Caco-2 (cell line): Measurements from ENCODE around the gene AHDC1. TPM values are rescaled to one million over a fixed set of nuclear protein-coding genes. Genes with fewer than 3 reads are reported as not detected.

Source experiments
- BruUV-seq: library from RNA; stranded (reverse); fragments of 400-500 nt; replicated peaks from 2 replicates; lab custom pipeline; 2021; lab: Mats Ljungman, UMichigan
- CTCF ChIA-PET: fragments of 300-600 bp; sonication (Branson Sonifier 250); formaldehyde crosslinking; loops from one replicate; lab custom pipeline; 2022; ENCODE audit warnings: antibody characterized with exemption; lab: Charles Lee
- POLR2A ChIA-PET: fragments of 300-600 bp; sonication (Branson Sonifier 250); formaldehyde crosslinking; loops from one replicate; lab custom pipeline; 2022; ENCODE audit warnings: antibody characterized with exemption; lab: Charles Lee
- DNase-seq, 2 experiments: peaks; one replicate each; pipeline versions ENCODE4 v3.0.0 to v3.0.0-alpha.2; 2020 to 2022
- H3K27me3 ChIP-seq: replicated peaks from 2 replicates; pipeline ENCODE4 v1.6.0; 2011; ENCODE audit warnings: low read length; ENCODE audit not compliant: control insufficient read depth, insufficient read depth
- H3K36me3 ChIP-seq: 2 replicates; pipeline ENCODE4 v1.5.1; 2011; ENCODE audit warnings: low read length; ENCODE audit not compliant: control insufficient read depth, insufficient read depth
- H3K4me1 ChIP-seq: fragments of 250-450 bp; sonication (Bioruptor Pico); 2 replicates; pipeline ENCODE4 v1.5.1; 2020; ENCODE audit warnings: mild to moderate bottlenecking
- H3K4me3 ChIP-seq: 2 replicates; pipeline ENCODE4 v1.5.1; 2011; ENCODE audit warnings: low read depth, mild to moderate bottlenecking, control low read depth, low read length
- H3K9me3 ChIP-seq: fragments of 250-450 bp; sonication (Bioruptor Pico); 2 replicates; pipeline ENCODE4 v1.5.1; 2020; ENCODE audit warnings: mild to moderate bottlenecking, moderate library complexity
- H3K27ac Mint-ChIP-seq: one replicate; pipeline ENCODE4 v1.8.0; 2022; ENCODE audit warnings: mixed read lengths; ENCODE audit not compliant: unreplicated experiment
- H3K27me3 Mint-ChIP-seq: one replicate; pipeline ENCODE4 v1.8.0; 2022; ENCODE audit warnings: mixed read lengths; ENCODE audit not compliant: insufficient read depth, unreplicated experiment
- H3K36me3 Mint-ChIP-seq: one replicate; pipeline ENCODE4 v1.8.0; 2022; ENCODE audit warnings: mild to moderate bottlenecking, mixed read lengths; ENCODE audit not compliant: insufficient read depth, unreplicated experiment
- H3K4me1 Mint-ChIP-seq: one replicate; pipeline ENCODE4 v1.8.0; 2022; ENCODE audit warnings: low read depth, mixed read lengths; ENCODE audit not compliant: unreplicated experiment
- H3K4me3 Mint-ChIP-seq: one replicate; pipeline ENCODE4 v1.8.0; 2022; ENCODE audit warnings: mild to moderate bottlenecking, moderate library complexity, mixed read lengths; ENCODE audit not compliant: unreplicated experiment
- H3K9me3 Mint-ChIP-seq: one replicate; pipeline ENCODE4 v1.8.0; 2022; ENCODE audit warnings: mixed read lengths; ENCODE audit not compliant: unreplicated experiment
- CTCF ChIP-seq, 2 experiments: fragments of 200-600 bp in 1 of 2; IDR thresholded peaks; 1 replicate in 1 of 2; 2 replicates in 1 of 2; pipeline versions ENCODE4 v1.5.1 to v1.8.0; 2011 to 2022; ENCODE audit warnings: antibody characterized with exemption in 1 of 2, control low read depth in 1 of 2, inconsistent platforms in 1 of 2, low read depth in 1 of 2, low read length in 1 of 2, mild to moderate bottlenecking in 1 of 2, moderate library complexity in 1 of 2; ENCODE audit not compliant: insufficient read depth in 1 of 2, severe bottlenecking in 1 of 2, unreplicated experiment in 1 of 2
- intact Hi-C: fragments of 100-400 bp; cut with micrococcal nuclease; formaldehyde crosslinking; loops from one replicate; pipeline ENCODE4 v1.10.0; 2022; ENCODE audit not compliant: unreplicated experiment
- total RNA-seq: library from RNA; stranded (reverse); gene quantifications from 2 replicates; pipeline ENCODE4 v1.2.3, GENCODE V29; 2022

Gene AHDC1
- total RNA-seq, 1 experiment from 2014 or later: 17.0 TPM

DNA sequence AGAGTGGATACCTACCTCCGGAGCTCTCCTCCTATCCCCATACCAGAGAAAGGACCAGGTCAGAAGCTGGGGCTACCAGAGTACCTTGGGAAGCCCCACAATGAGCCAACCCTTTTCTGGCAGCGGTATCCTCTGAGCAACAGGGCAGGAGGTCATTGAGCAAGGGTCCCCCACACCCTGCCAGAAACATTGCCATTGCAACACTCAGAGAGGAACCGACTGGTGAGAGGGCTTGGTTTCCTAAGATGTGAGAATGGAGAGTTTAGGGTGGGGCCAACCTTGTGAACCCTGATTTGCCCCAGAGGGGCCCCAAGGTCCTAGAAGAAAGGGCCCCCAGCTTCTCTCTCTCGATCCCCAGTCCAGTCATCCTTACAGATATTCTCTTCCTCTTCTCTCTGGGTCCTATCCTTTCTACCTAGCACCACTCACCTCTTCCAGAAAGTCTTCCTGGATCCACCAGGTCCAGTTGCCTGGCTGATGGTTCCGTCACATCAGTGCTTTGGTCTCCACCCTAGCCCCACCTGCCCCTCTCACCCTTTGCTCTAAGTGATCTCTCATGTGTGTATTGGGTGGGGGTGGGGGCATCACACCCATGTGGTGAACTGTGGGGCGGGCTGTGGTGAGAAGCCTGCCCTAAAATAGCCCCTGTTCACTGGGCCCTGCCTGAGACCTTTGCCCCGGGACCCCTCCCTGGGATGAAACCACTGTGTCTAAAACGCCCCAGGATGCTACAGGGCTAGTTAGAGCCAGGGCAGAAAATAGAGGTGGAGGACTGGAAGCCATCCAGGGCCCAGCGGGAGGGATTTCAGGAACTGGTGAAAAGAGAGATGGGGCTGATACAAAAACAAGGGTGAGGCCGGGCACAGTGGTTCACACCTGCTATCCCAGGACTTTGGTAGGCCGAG is 22.3 kb upstream of the AHDC1 start:
- no peaks in the 10 kb centered on the region for H3K27me3 ChIP-seq
- H3K9me3 ChIP-seq: no peaks in the 10 kb centered on the region
- H3K36me3 ChIP-seq: no peaks in the 10 kb centered on the region
- Mint-ChIP-seq H3K4me1 (no peaks in the 10 kb centered on the region), H3K27me3 (peaks cover 2% of the 10 kb centered on the region), H3K27ac (no peak overlapping the region), H3K4me3 (no peak overlapping the region), H3K9me3 (no peaks in the 10 kb centered on the region), H3K36me3 (no peaks in the 10 kb centered on the region)
- H3K4me1 ChIP-seq: no peaks in the 10 kb centered on the region
- DNase-seq: no peak
- POLR2A ChIA-PET: no interaction called here
- TF ChIP-seq CTCF (IDR thresholded peaks at IDR 0.05; ENCODE audit: insufficient read depth in 1 of 2, low read depth in 1 of 2, low read length in 1 of 2, severe bottlenecking in 1 of 2, unreplicated experiment in 1 of 2): no peak
- no TSS peak for BruUV-seq
- CTCF ChIA-PET: no interaction called here
- H3K4me3 ChIP-seq: no peak overlapping the region
- intact Hi-C loops: no loop called here

DNA sequence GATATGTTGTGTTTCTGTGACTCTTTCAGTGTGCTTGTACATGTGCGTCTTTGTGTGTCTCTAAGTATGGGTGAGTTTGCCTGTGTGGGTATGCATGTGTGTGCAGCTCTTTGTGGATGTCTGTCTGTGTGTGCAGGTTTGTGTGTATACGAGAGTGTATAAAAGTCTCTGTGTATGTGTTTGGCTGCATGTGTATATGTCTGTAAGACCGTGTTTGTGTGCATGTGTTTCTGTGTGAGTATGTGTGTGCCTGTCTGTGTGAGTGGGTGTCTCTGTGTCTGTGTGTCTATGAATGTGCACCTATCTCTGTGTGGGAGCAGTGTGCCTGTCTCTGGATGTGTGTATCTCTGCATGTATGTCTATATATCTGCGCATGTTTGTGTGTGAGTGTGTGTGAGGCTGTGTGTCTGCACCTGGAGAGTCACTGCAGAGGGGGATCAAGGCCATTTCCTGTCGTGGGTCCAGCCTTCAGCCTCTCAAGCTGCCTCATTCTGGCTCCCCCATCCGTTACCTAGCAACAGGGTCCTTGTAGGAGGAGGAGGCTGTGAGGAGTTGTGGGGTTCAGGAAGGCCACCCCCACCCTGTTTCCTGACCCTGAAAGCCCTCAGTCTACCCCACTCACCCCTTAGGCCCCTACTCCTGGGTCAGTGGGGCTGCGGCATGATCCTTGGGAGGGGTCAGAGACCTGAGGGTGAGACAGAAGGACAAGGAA is 20.7 kb upstream of the AHDC1 start:
- ChIA-PET POLR2A (no interaction called here), CTCF (interaction anchor here (0.7 kb wide), 1 partner anchor 18 kb away, joined by 3 read pairs; no protein-coding TSS in a partner anchor)
- intact Hi-C loops: no loop called here
- Mint-ChIP-seq H3K4me1 (no peaks in the 10 kb centered on the region), H3K4me3 (no peak overlapping the region), H3K9me3 (no peaks in the 10 kb centered on the region), H3K36me3 (no peaks in the 10 kb centered on the region), H3K27ac (no peak overlapping the region), H3K27me3 (peaks cover 2% of the 10 kb centered on the region)
- no TSS peak for BruUV-seq
- no peak for DNase-seq
- no peaks in the 10 kb centered on the region for H3K36me3 ChIP-seq
- H3K4me1 ChIP-seq: no peaks in the 10 kb centered on the region
- no peak overlapping the region for H3K4me3 ChIP-seq
- H3K9me3 ChIP-seq: no peaks in the 10 kb centered on the region
- TF ChIP-seq CTCF (IDR thresholded peaks at IDR 0.05; ENCODE audit: insufficient read depth in 1 of 2, low read depth in 1 of 2, low read length in 1 of 2, severe bottlenecking in 1 of 2, unreplicated experiment in 1 of 2): no peak
- no peaks in the 10 kb centered on the region for H3K27me3 ChIP-seq

GRCh38 chr1:27623327-27624212 is 19.6 kb upstream of the AHDC1 start:
- no peak for TF ChIP-seq CTCF (IDR thresholded peaks at IDR 0.05; ENCODE audit: insufficient read depth in 1 of 2, low read depth in 1 of 2, low read length in 1 of 2, severe bottlenecking in 1 of 2, unreplicated experiment in 1 of 2)
- Histone ChIP-seq H3K27me3 (no peaks in the 10 kb centered on the region), H3K36me3 (no peaks in the 10 kb centered on the region), H3K4me3 (no peak overlapping the region), H3K9me3 (no peaks in the 10 kb centered on the region), H3K4me1 (no peaks in the 10 kb centered on the region)
- ChIA-PET POLR2A (no interaction called here), CTCF (no interaction called here)
- Mint-ChIP-seq H3K4me1 (no peaks in the 10 kb centered on the region), H3K27me3 (peaks cover 2% of the 10 kb centered on the region), H3K36me3 (no peaks in the 10 kb centered on the region), H3K27ac (no peak overlapping the region), H3K9me3 (no peaks in the 10 kb centered on the region), H3K4me3 (no peak overlapping the region)
- intact Hi-C loops: no loop called here
- DNase-seq: no peak
- no TSS peak for BruUV-seq
